ENCODE results near the gene FGFBP1.

Gene FGFBP1

DNA sequence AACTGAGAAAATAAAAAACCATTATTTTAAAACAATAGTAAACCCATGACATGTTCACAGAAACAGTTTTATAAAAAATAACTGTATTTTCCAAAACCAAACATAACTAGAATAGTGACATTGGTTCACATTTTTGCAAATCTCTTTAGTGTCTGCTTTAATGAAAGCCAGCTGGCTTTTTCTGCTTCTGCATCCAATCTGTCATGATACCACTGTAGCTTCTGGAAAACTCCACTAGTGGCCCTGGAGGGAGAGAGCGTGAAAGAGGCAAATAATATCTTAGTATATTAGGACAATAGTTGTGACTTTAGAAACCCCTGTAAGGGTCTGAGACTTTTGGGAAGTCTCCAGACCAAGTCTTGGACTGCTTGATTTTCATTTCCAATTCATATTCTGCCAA lies 31.1 kb downstream of the FGFBP1 start:
- DNase-seq (ENCODE audit: extremely low read depth, low read depth), result no peak
- H3K4me3 ChIP-seq (replicated peaks; ENCODE audit: low read depth, low read length), result no peak overlapping the region
- TF ChIP-seq CTCF (IDR thresholded peaks at IDR 0.05; ENCODE audit: low read depth, low read length, missing control alignments), result no peak

DNA sequence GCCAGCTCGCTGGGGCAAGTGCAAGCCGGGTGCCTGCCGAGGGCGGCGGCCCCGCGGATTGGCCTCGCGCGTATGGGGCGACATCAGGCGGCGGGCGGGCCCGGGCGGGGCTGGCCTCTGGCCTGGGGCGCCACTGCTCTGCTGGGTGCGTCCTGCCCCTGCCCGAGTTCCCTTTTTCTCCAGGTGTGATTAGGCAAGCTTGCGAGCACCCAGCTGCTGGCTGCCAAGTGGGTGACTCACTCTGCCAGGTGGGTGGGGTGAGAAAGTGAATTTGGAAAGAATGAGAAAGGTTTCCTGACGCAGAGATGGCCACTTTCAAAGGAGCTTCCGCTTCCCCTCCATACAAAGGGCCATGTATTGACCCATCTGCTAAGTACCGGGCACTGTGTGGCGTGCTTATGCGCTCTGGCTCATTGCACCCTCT lies 32.5 kb downstream of the FGFBP1 start:
- no peak overlapping the region for H3K4me3 ChIP-seq (replicated peaks; ENCODE audit: low read depth, low read length)
- DNase-seq (ENCODE audit: extremely low read depth, low read depth), result no peak

GRCh38 chr4:15902746-15903145 lies 35.8 kb downstream of the FGFBP1 start:
- TF ChIP-seq CTCF (IDR thresholded peaks at IDR 0.05; ENCODE audit: low read depth, low read length, missing control alignments), result no peak
- DNase-seq (ENCODE audit: extremely low read depth, low read depth), result no peak
- H3K4me3 ChIP-seq (replicated peaks; ENCODE audit: low read depth, low read length), result no peak overlapping the region

More for the DNA sequence above, 32.5 kb downstream of the FGFBP1 start:
- no peak for TF ChIP-seq CTCF (IDR thresholded peaks at IDR 0.05; ENCODE audit: low read depth, low read length, missing control alignments)

GRCh38 chr4:15901998-15902397 lies 36.5 kb downstream of the FGFBP1 start:
- TF ChIP-seq CTCF (IDR thresholded peaks at IDR 0.05; ENCODE audit: low read depth, low read length, missing control alignments), result no peak
- no peak overlapping the region for H3K4me3 ChIP-seq (replicated peaks; ENCODE audit: low read depth, low read length)
- no peak for DNase-seq (ENCODE audit: extremely low read depth, low read depth)

DNA sequence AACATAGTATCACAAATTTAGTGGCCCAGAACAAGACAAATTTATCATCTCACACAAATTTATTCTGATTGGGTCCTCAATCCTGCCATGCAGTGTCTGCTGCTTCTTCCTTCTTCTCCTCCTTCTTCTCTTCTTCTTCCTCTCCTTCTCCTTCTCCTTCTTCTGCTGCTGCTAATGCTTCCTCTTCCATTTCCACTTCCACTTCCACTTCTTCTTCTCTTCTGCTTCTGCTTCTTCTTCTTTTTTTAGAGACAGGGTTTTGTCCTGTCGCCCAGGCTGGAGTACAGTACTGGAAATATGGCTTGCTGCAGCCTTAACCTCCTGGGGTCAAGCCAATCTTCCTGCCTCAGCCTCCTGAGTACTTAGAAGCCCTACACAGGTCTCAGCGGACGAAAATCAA lies 37.5 kb downstream of the FGFBP1 start:
- no peak for TF ChIP-seq CTCF (IDR thresholded peaks at IDR 0.05; ENCODE audit: low read depth, low read length, missing control alignments)
- DNase-seq (ENCODE audit: extremely low read depth, low read depth), result no peak
- no peak overlapping the region for H3K4me3 ChIP-seq (replicated peaks; ENCODE audit: low read depth, low read length)

DNA sequence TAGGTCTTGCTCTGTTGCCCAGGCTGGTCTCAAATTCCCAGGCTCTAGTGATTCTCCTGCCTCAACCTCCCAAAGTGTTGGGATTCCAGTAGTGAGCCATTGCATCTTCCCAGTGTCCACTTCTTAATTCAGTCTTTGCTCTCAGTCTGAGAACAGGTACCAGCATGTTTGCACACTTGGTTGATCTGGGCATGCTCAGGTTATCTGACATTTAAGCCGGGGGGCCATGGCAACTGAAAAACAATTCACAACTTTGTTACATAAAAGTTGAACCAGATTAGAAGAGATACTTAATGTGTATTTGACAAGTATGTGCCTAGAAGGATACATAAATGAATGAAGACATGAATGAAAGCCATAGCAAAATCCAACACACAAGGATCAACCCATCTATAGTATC lies 39.0 kb downstream of the FGFBP1 start:
- TF ChIP-seq CTCF (IDR thresholded peaks at IDR 0.05; ENCODE audit: low read depth, low read length, missing control alignments), result no peak
- no peak for DNase-seq (ENCODE audit: extremely low read depth, low read depth)
- no peak overlapping the region for H3K4me3 ChIP-seq (replicated peaks; ENCODE audit: low read depth, low read length)

DNA sequence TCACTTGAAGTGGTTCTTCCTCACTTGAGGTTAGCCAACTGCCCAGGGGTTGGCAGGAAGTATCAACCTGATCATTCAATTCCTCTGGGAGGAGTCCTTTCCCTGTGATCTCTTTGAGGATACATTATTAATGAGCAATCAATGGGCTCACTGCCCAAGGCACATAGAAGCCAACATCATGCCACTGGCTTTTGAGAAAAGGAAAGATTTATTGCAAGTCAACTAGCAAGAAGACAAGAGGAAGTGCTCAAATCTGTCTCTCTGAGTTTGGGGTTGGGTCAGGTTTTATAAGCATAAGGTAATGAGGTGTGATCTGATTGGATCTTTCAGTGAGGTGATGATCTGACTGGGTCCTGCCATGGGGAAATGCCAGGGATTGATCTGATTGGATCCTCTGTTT lies 39.6 kb downstream of the FGFBP1 start:
- no peak for TF ChIP-seq CTCF (IDR thresholded peaks at IDR 0.05; ENCODE audit: low read depth, low read length, missing control alignments)
- no peak for DNase-seq (ENCODE audit: extremely low read depth, low read depth)
- H3K4me3 ChIP-seq (replicated peaks; ENCODE audit: low read depth, low read length), result no peak overlapping the region
